DMS53 treated with DMSO at 0.1 percent for 48 hours (cell line): ENCODE measurements around the gene ANAPC16.
"Not testable (repeated sequence)": the region's sequence is repeated elsewhere in the genome, so short reads cannot be mapped to it uniquely, and the experiment has no call there.

Experiments used
- DNase-seq: peaks from one replicate; lab custom pipeline; 2025; ENCODE audit not compliant: unreplicated experiment; lab: John Stamatoyannopoulos, UW

ANAPC16 gene

GRCh38 chr10:72277340-72277995 lies 61.7 kb downstream of the ANAPC16 start:
- no peak for DNase-seq

- DNase-seq, result no peak
Measured at GRCh38 chr10:72277996-72278667, 62.3 kb downstream of the ANAPC16 start.

- DNase-seq, result no peak
Measured at GRCh38 chr10:72278668-72279393, 63.0 kb downstream of the ANAPC16 start.

DNA sequence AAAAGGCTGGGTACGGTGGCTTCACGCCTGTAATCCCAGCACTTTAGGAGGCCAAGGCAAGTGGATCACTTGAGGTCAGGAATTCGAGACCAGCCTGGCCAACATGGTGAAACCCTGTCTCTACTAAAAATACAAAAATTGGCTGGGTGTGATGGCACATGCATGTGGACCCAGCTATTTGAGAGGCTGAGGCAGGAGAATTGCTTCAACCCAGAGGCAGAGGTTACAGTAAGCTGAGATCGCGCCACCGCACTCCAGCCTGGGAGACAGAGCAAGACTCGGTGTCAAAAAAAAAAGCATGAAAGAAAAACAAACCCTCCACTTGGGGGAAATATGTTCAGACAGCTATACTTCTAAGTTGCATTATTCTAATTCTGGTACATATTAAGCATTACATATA lies 63.8 kb downstream of the ANAPC16 start:
- DNase-seq, result not testable (repeated sequence)

DNA sequence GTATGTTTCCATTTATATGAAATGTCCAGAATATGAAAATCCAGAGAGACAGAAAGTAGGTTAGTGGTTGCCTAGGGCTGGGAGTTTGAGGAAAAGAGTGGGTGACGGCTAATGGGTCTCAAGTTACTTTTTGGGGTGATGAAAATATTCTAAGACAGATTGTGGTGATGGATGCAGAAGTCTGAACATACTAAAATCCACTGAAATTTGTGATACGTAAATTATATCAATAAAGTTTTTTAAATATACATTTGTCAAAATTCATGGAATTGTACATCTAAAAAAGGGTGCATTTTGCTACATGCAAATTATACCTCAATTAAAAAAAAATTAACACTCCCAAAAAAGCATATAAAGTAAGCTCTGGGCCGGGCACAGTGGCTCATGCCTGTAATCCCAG lies 67.3 kb downstream of the ANAPC16 start:
- DNase-seq, result no peak
